Measurements from ENCODE around the gene OSBPL3.

The OSBPL3 gene

DNA sequence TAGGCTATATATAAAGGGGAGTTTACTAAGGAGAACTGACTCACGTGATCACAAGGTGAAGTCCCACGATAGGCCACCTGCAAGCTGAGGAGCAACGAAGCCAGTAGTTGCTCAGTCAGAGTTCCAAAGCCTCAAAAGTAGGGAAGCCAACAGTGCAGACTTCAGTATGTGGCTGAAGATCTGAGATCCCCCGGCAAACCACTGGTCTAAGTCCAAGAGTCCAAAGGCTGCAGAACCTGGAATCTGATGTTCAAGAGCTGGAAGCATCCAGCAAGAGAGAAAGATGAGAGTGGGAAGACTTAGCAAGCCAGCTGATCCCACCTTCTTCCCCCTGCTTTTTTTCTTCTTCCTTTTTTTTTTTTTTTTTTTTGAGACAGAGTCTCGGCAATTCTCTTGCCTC lies 195.7 kb downstream of the OSBPL3 start:
- no peak for DNase-seq

DNA sequence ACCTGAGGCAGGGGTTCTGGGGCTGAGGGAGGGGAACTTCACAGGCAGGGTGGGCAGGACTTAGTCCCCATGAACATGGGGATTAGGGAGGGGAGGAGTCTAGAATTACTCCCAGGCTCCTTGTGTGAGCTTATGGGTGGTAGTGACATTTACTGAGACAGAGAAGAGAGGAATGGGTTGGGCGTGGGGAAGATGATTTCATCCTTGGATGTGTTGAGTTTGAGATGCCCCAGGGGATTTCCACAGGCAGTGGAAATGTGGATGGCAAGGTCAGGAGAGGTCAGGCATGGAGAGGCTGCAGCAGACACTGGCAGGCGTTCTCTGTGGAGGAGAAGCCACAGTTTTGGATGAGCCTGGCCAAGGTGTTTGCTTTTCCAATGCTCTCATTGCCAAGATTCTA lies 196.3 kb downstream of the OSBPL3 start:
- DNase-seq = no peak

DNA sequence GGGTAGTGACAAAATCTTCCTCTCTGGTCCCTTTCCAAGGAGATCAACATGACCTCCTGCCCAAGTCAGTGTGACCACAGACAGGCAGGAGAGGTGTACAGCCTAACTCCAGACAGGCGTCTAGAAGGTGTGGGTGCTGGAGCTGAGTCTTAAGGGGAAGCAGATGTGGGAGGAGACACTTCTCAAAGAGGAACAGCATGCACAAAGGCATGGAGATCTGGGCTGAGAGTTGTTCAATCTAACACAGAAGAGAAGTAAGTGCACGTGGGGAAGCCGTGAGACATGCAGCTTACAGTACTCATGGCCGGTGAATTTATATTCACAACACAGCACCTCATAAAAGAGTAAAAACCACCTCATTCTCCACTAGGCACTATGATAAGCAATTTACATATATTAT lies 198.9 kb downstream of the OSBPL3 start:
- no peak for DNase-seq

DNA sequence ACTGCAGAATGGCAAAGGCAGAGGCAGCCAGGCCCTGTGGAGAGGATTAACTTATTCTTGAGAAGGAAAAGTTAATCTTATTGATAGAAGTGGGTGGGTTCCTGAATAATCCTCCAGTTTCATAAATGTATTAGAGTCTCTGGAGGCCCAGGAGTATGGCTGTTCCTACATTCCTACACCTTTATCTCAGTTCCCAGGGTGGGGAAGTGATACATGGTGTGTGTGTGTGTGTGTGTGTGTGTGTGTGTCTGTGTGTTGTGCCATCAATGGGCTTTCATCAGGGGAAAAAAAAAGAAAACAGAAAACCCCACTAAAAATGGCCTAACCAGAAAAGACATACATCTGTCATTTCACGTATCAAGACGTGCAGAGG lies 200.7 kb downstream of the OSBPL3 start:
- no peak for DNase-seq

DNA sequence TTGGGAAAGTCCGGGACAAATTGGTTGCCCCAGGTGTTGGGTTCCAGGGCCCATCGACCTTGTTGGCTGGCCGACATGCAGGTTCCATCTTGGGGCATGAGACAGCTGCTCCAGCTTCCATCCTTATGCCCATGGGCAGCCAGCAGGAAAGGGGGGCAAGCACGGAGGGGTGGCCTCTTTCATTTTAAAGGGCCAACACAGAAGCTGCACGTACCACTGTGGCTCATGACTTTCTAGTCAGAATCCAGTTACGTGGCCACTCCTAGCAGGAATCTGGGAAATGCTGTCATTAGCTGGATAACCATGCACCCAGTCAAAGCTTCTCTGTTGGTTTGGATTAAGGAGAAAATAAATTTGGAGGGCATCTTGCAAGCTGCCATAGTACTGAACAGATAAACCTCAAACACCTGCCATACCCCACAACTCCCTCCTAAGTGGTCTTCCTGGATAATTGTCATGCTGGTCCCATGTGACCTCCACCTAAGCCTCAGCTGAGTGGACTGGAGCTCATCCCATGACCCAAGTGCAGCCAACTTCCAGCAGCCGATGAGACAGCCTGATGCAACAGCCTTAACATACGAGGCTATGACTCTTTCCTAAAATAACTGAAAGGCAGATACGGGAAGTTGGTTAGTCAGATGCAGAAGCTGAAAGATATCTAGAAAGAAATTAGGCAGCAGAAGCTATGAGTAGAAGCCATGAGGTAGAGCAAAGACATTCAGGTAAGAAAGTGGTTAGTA lies 201.3 kb downstream of the OSBPL3 start:
- DNase-seq = no peak

DNA sequence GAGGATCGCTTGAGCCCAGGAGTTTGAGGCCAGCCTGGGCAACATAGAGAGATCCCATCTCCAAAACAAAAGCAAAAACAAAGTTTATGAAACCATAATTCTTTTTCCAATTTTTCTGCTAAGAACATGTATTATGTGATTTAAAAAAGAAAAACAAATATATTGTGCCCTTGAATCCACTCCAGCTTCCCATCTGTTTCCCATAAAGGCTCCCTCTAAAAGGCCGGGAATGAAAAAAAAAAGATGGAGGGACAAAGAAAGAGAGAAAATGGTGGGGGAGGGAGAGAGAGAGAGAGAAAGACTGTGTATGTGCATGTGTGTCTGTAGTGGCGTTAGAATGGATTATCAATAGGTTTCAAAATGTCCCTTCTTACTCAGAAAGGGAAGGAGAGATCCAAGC lies 202.2 kb downstream of the OSBPL3 start:
- DNase-seq = no peak

DNA sequence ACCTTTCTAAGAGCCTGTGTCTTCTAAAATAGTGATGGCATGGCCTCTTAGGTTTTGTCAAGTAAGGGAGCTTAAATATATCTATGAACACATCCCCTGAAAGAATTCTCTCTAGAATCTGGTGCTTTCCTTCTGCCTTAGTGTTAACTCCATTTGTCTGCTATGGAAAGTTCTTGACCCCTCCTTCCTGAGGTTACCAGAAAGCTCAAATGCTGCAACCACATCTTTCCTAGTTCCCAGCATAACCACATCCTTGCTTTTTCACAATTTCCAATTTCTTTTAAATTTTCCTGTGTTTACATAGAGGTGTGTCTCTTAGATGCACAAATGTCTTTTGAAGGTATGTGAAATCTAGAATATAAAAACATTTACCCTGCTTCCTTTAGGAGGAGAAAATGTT lies 206.3 kb downstream of the OSBPL3 start:
- no peak for DNase-seq

DNA sequence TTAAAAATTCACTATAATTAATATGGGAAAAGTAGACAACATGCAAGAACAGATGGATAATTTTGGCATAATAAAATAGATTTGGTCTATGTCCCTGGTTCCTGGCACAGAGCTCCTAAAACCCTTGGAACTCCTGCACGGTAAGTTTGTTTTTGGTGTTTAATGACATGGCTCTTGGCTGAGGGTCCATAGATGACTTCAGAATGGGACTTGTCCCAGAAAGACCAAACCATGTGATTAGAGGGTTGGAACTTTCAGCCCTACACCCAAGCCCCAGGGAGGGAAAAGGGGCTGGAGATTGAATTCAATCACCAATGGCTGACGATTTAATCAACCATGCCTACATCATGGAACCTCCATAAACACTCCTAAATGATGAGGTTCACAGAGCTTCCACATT lies 210.1 kb downstream of the OSBPL3 start:
- DNase-seq = no peak

DNA sequence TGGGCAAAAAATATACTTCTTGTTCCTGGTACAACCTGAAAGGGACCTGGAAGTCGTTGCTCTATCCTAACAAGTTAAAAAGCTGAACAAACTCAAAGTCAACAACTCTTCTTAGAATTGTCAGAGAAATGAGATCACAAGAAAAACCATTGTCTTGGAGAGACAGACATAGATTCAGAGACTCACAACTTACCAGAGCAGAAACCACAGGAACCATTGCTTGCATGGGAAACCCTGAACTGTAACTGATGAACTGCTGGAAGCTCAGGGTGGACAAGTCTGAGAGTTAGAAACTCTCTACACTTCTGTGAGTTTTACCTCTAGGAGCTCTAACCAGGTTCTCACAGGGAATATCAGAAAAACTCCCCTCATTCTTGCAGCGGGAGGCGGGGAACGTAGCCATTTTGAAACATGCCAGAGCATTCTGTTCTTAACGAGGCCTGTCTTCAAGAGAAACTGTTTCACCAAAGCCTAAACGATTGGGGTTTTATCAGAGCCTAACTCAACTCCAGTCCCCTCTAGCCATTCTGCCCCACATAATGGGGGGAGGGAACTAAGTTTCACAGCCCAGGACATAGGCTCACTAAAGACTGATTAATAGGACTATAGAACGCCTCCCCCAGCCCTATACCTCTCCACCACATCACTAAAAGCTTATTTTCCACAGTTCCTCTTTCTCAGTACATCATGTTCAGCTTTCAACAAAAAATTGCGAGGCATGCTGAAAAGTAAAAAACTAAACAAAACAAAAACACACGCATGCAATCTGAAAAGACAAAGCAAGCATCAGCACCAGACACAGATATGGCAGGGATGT lies 210.8 kb downstream of the OSBPL3 start:
- DNase-seq = no peak

DNA sequence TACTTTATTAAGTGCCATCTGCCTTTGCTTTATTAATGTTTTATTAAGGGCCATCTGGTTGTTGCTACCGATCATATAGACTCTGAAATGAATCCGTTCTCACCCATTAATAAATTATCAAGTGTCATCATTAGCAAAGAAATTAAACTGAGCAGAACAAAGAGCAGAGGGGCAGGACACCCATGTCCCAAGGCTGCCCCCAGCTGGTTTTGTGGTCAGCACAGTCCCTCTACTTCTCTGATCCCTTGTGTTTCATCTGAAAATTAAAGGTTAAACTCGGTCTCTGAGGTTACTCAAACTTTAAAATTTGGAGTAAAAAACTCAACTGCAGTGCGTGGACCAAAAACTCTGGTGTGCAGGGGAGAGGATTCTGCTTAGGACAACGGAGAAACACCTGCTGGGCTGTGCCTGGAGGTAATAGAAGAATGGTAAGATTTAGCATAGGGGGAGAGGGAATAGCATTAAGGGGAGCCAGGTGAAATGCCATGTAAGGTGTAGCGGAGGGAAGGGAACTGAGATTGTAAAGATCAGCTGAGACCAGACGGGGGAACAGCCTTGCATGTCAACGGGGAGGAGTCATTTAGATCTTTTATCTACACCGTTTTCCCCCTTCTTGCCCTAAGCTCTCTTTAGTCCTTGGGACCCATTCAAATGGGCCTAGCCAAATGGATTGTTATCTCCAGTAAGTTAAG lies 212.0 kb downstream of the OSBPL3 start:
- no peak for DNase-seq

DNA sequence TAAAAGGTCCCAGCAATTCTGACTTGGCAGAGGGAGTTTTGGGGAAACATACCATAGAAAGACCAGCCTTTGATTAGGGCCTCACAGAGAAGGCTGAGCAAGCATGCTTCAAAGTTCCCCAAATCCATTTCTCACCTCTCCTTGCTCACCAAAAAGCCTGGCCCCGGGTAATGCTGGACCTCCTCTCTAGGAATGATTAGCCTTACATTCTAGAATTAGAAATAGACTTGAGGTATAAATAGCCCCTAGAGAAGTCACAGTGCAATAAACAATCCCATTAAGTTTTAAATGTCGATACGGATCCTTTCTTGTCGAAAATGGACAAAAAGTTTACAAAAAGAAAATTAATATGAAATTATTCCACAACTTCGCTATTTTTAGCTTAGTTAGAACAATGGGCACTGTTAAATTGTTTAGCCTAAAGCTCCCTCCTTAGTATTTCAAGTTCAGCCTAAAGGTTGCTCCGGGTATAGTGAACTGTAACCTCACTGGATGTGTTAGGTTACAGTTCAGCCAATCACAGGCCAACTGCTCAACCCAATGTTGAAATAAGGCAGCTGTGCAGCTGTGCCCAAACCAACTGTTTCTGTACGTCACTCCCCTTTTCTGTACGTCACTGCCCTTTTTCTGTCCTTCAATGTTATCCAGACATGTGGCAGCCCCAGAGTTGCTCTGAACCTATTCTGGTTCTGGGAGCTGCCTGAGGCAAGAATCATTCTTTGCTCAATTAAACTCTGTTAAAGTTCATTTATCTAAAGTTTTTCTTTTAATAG lies 214.8 kb downstream of the OSBPL3 start:
- DNase-seq = no peak

DNA sequence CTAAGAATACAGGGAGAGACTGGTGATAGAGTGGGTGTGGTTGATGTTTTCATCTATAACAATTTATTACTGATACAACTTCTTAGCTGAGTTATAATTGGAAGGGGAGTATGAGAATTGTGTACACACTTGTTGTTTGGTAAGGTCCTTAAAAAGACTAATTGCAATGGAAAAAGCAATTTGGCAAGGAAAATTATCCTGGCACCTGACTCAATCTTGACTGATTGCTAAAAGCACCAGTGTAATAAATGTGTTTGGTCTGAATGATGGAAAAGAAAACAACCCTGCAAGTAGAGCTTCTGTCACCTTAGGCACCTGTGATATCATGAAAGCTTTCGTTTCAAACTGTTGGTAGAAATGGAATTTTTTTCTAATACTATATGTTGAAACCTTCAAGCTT lies 216.0 kb downstream of the OSBPL3 start:
- DNase-seq = no peak

DNA sequence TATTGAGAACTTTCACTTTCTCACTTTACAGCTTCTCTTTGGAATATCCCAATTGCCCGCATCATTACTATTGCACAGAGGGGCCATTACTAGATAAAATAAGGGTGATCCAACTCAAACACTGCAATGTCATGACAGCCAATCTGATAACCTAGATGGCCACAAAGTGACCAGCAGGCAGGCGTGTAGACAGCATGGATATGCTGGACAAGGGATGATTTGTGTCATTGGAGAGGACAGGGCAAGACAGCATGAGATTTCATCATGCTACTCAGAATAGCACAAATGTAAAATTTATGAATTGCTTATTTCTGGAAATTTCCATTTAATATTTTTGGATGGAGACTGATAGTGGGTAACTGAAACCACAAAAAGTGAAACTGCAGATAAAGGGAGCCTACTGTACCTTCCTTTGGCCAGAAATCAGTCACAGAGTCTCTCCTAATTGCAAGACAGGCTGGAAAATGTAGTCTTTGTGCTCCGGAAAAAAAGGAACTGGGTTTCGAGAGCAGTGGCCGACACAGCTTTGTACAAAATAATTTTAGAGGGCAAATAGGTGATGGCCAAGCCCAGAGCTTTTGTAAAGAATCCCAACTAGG lies 216.6 kb downstream of the OSBPL3 start:
- no peak for DNase-seq

DNA sequence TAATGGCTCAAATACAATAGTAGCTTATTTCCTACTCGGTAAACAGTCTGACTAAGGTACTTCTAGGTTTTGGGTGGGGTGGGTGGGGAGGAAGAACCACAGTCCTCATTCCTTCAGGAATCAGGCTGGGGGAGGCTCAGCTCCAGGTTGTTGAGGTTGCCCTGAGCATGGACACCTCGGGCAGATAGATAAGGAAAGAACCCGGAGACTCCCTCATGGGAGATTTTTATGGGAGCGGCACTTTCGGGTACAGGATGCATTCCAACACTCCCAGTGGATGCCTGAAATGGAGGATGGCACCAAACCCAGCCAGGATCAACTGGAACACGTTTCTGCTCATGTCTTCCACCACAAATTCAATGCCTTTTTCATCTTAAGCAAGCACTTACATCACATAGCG lies 217.2 kb downstream of the OSBPL3 start:
- no peak for DNase-seq

DNA sequence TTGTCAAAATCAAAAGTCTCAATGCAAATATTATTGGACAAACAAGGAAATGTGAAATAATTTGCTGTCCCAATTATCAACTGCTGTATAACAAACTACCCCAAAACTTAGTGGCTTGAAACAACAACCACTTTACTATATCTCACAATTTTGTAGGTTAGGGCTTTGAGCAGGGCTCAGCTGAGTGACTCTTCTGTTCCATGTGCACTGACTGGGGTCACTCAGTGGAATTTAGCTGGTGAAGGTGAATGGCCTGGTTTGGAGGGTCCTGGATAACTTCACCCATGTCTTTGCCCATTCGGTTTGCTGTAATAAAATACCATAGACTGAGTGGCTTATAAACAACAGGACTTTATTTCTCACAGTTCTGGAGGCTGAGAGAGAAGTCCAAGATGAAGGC lies 219.0 kb downstream of the OSBPL3 start:
- DNase-seq = no peak

DNA sequence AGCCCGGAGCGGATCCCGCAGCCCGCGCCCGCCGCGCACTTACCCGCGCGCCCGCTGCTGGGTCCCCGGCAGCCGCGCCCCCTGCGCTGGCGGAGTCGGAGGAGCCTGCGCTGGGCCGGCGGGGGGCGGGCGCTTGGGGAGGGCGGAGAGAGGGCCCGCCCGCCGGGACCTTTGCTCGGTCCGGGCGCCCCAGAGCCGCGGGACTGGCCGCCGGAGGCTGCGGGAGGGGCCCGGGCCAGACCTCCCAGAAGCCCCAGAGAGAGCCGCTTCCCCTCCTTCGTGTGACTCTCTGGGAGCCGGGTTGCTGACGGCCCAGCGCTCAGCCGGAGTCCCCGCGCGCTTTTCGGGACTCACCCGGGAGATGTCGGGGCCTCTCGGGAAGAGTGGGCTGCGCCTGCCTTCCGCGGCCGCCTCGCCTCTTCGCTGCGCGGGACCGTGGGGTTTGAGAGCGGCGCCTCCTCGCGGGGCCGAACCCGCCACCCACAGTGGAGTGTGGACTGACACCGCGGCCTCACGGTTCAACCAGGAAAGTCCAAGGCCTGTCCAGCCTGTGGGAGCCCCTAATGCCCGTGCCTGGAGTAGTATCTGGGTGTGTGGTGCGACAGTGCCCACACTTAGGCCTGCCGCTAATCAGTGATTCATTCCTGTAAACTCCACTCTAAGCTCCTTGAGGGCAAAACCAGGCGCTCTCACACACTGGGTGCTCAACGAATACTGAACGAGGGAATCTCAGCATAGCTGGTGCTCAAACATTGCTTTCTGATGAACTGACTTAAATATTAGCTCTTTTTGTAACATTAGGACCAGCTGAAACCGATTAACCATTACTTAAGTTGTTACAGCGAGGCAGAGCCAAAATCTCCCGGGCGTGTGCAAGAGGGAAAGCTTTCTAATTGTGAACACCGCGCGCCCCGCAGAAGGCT lies 222.4 kb downstream of the OSBPL3 start, which contains the start of gene GSDME:
Gene GSDME (minus strand): TSS at position 112 of the 923 bp plus-strand sequence. CDS start 7,690 bp downstream, outside the sequence.
- peak; percentile 56 for DNase-seq

DNA sequence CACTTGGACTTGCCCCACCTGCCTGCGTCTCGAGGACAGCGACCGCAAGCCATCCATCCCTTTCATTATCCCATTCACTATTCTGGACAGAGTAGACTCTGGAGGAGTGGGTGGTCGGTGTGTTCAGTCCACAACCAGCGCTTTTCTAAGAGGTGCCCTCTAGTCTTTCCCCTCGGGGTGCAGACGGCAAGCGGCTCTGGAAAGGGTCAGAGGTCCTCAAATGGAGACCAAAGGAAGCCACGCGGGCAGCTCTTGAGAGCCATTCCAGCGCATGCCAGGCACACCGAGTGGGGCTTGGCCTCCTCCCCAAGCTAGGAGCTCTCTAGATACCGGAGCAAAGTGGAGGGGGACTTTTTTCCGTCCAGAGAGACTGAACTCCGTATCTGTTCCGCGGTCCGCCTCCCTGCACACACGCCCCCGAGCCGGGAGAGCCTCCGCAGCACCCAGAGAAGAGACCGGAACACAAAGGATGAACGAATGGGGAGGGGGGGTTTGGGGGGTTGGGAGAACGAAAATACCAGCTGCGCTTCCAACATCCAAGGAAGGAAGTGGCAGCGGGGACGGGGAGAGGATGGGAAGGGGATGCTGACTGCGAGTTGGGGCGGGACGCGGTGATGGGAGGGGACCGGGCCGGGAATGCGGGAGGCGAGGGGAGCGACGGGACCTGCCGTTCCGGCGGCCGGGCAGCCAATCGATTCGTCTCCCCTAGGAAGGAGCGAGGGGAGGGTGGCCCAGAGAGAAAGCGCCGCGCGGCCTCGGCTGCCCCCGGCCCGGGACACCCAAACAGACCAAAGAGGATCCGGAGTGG lies 223.2 kb downstream of the OSBPL3 start:
- DNase-seq = peak; percentile 76

DNA sequence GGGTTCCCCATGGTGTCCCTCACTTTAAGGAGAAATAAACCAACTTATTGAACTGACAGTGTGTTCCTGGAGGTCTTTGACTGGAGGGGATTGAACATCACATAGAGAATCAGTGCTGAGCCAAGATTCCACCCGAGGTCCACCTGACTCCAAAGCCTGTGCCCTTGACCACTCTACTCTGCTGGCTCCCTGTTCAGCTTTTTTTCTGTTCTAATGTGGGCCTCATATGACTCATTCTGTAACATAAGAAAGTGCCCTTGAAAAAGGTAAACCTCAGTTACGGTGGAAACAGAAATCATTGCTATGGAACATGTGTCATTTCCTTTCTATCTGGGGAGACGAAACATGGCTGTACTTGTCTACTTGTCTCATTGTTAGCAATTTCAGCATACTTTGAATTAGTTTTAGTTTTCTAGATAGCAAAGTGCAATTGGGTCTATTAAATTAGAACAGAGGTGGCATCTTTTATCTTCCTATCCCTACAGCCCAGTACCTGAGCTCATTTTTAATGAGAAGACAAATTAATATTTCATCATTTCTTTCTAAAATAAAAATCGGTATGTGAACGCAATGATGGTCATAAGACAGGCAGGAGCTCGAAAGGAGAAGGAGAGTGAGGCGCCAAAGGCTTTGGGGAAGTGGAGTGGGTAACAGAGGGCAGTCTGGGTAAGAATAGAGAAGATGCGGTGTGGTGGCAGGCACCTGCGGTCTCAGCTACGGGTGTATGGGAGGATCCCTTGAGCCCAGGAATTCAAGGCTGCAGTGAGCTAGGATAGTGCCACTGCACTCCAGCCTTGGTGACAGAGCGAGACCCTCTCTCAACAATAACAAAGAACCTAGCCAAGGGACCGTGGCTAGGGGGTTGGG lies 224.2 kb downstream of the OSBPL3 start:
- no peak for DNase-seq

DNA sequence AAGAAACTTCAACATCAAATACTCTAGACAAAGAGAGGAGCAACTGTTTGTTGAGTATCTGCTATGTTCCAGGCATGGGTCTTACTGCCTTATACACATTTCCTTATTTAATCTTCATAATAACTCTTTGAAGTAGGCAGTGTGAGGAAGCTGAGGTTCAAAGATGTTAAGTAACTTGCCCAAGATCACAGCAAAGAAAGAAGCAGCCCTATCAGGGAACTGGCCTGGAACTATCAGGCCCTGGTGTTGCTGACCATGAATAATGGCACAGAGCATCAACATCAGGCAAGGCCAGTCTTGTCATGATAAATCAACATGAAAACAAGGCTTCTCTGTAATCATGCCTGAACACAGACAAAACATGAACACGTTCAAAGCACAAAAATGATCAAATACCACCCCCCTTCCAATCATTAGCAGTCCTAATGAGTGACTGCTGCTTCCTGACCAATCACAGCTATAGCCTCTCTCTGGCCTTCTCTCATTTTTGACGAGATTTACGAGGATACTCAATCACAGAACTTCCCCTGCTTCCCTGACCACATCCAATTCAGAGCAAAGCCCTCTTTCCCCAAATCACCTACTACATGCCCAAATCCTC lies 225.0 kb downstream of the OSBPL3 start:
- DNase-seq = no peak

Data from right forelimb (tissue), 1 donor.